A549 (cell line): ENCODE data around the gene SPRR4.

ENCODE experiments used
- CHD2 ChIP-seq: fragments of 150-350 bp; IDR thresholded peaks from 2 replicates; pipeline ENCODE4 v1.6.1; 2014; ENCODE audit warnings: low read length; ENCODE audit not compliant: partially characterized antibody
- CTCF ChIP-seq: fragments of >200 bp; sonication (Bioruptor Twin); formaldehyde crosslinking; IDR thresholded peaks from 3 replicates; pipeline ENCODE4 v1.5.1; 2016
- EP300 ChIP-seq, 2 experiments: fragments of >200 bp; sonication (Bioruptor Twin); formaldehyde crosslinking; IDR thresholded peaks; 2 replicates in 1 of 2; 3 replicates in 1 of 2; pipeline ENCODE4 v1.6.1; 2016 to 2017
- ESRRA ChIP-seq: fragments of 150-350 bp; IDR thresholded peaks from 2 replicates; pipeline ENCODE4 v1.6.1; 2014; ENCODE audit warnings: mild to moderate bottlenecking, low read length, borderline replicate concordance
- JUN ChIP-seq, 2 experiments: fragments of >200 bp; sonication (Bioruptor Twin); formaldehyde crosslinking; IDR thresholded peaks; 2 replicates in 1 of 2; 3 replicates in 1 of 2; pipeline ENCODE4 v1.6.1; 2016 to 2017
- KDM1A ChIP-seq: fragments of 200-600 bp; sonication (generic); IDR thresholded peaks from 2 replicates; pipeline ENCODE4 v1.6.1; 2016; ENCODE audit warnings: low read depth, mild to moderate bottlenecking
- MAZ ChIP-seq: fragments of 150-350 bp; IDR thresholded peaks from 2 replicates; pipeline ENCODE4 v1.6.1; 2014; ENCODE audit warnings: antibody characterized with exemption, low read depth, low read length, borderline replicate concordance
- NFE2L2 ChIP-seq: fragments of 150-350 bp; conservative IDR thresholded peaks from 2 replicates; pipeline ENCODE4 v1.6.1; 2014; ENCODE audit warnings: low read length
- TF ChIP-seq, protein P1 (sequence below): fragments of 250-450 bp; sonication (Bioruptor Pico); IDR thresholded peaks from 2 replicates; pipeline ENCODE4 v1.5.0; 2021; ENCODE audit warnings: mild to moderate bottlenecking, moderate library complexity, borderline replicate concordance

GRCh38 chr1:152968248-152968647, 2.2 kb upstream of the SPRR4 start:
- TF ChIP-seq CTCF (no peak), MAZ (no peak), JUN (IDR thresholded peaks at IDR 0.05) (no peak), ESRRA (no peak), KDM1A (no peak), EP300 (IDR thresholded peaks at IDR 0.05) (no peak), CHD2 (no peak), NFE2L2 (no peak)
- TF ChIP-seq, protein P1, sequence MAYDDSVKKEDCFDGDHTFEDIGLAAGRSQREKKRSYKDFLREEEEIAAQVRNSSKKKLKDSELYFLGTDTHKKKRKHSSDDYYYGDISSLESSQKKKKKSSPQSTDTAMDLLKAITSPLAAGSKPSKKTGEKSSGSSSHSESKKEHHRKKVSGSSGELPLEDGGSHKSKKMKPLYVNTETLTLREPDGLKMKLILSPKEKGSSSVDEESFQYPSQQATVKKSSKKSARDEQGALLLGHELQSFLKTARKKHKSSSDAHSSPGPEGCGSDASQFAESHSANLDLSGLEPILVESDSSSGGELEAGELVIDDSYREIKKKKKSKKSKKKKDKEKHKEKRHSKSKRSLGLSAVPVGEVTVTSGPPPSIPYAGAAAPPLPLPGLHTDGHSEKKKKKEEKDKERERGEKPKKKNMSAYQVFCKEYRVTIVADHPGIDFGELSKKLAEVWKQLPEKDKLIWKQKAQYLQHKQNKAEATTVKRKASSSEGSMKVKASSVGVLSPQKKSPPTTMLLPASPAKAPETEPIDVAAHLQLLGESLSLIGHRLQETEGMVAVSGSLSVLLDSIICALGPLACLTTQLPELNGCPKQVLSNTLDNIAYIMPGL (CRISPR knock-in tag), result no peak
